Stimulated activated CD8-positive, alpha-beta memory T cell treated with anti-CD3 and anti-CD28 coated beads, Interleukin-12 subunit alpha, Interleukin-12 subunit beta, amount 100 ng/mL, for 24 hours (primary cell): Measurements from ENCODE around the gene CNN1.

ENCODE experiments used
- DNase-seq: peaks from one replicate; pipeline ENCODE4 v3.0.0-alpha.2; 2020; ENCODE audit errors: extremely low read depth

The CNN1 gene

GRCh38 chr19:11534538-11534937, 4.1 kb upstream of the CNN1 start:
- DNase-seq = no peak

GRCh38 chr19:11534948-11535347, 3.7 kb upstream of the CNN1 start:
- no peak for DNase-seq

GRCh38 chr19:11535792-11536595, 2.7 kb upstream of the CNN1 start:
- DNase-seq = peak; percentile 72

GRCh38 chr19:11539495-11540365, 1.1 kb downstream of the CNN1 start:
- no peak for DNase-seq

- no peak for DNase-seq
These were observed 2.0 kb downstream of the CNN1 start for GRCh38 chr19:11540645-11541044.

GRCh38 chr19:11541238-11541637, 2.6 kb downstream of the CNN1 start:
- DNase-seq = no peak

GRCh38 chr19:11547929-11548700, 9.5 kb downstream of the CNN1 start:
- DNase-seq = no peak

- no peak for DNase-seq
These were observed 10.8 kb downstream of the CNN1 start for GRCh38 chr19:11549386-11549953.

- DNase-seq = no peak
These were observed 11.6 kb downstream of the CNN1 start for GRCh38 chr19:11550265-11550664.

- no peak for DNase-seq
These were observed 13.1 kb downstream of the CNN1 start for GRCh38 chr19:11551603-11552235.

GRCh38 chr19:11552666-11553372, 14.2 kb downstream of the CNN1 start:
- no peak for DNase-seq

- DNase-seq = no peak
These were observed 15.5 kb downstream of the CNN1 start for GRCh38 chr19:11554160-11554559.

GRCh38 chr19:11555246-11555645, 16.6 kb downstream of the CNN1 start:
- DNase-seq = no peak

- no peak for DNase-seq
These were observed 18.2 kb downstream of the CNN1 start for GRCh38 chr19:11556634-11557420.

- DNase-seq = peak; percentile 95
These were observed 20.5 kb downstream of the CNN1 start, which contains the start of gene ELOF1 for GRCh38 chr19:11558881-11559828. TSS of gene ELOF1 (minus strand) at chr19:11559230. CDS start at chr19:11554347, 4,883 bp downstream.

- DNase-seq = no peak
These were observed 21.9 kb downstream of the CNN1 start for GRCh38 chr19:11560404-11561051.

GRCh38 chr19:11563532-11563931, 24.9 kb downstream of the CNN1 start:
- no peak for DNase-seq
